Neural progenitor cell (in vitro differentiated cells): ENCODE results near the gene NBAS. TPM values are rescaled to one million over a fixed set of nuclear protein-coding genes. Genes with fewer than 3 reads are reported as not detected.

Experiments used
- DNase-seq: peaks from one replicate; pipeline ENCODE4 v3.0.0-alpha.2; 2016; ENCODE audit warnings: low spot score
- H2AFZ ChIP-seq: fragments of 200-600 bp; sonication (generic); replicated peaks from 2 replicates; pipeline ENCODE4 v1.6.1; 2016; ENCODE audit warnings: antibody characterized with exemption
- H3F3A ChIP-seq: fragments of 200-600 bp; sonication (generic); 2 replicates; pipeline ENCODE4 v1.6.1; 2016; ENCODE audit warnings: antibody characterized with exemption, low read depth
- H3K27ac ChIP-seq: fragments of 200-600 bp; sonication (generic); 2 replicates; pipeline ENCODE4 v1.5.1; 2016; ENCODE audit warnings: mild to moderate bottlenecking
- H3K27me3 ChIP-seq: fragments of 200-600 bp; sonication (generic); 2 replicates; pipeline ENCODE4 v1.6.1; 2016; ENCODE audit warnings: mild to moderate bottlenecking, moderate library complexity
- H3K36me3 ChIP-seq: fragments of 200-600 bp; sonication (generic); 2 replicates; pipeline ENCODE4 v1.5.1; 2016
- H3K4me1 ChIP-seq: fragments of 200-600 bp; sonication (generic); 2 replicates; pipeline ENCODE4 v1.6.1; 2016; ENCODE audit warnings: mixed run types
- H3K4me2 ChIP-seq: fragments of 200-600 bp; sonication (generic); 2 replicates; pipeline ENCODE4 v1.6.1; 2016
- H3K4me3 ChIP-seq: fragments of 200-600 bp; sonication (generic); 2 replicates; pipeline ENCODE4 v1.5.1; 2016
- H3K79me2 ChIP-seq: fragments of 200-600 bp; sonication (generic); 2 replicates; pipeline ENCODE4 v1.6.1; 2016; ENCODE audit warnings: low read depth
- H3K9ac ChIP-seq: fragments of 200-600 bp; sonication (generic); 2 replicates; pipeline ENCODE4 v1.6.1; 2016
- H3K9me3 ChIP-seq: fragments of 200-600 bp; sonication (generic); 2 replicates; pipeline ENCODE4 v1.5.1; 2016; ENCODE audit warnings: low read depth
- H4K20me1 ChIP-seq: fragments of 200-600 bp; sonication (generic); 2 replicates; pipeline ENCODE4 v1.6.1; 2016; ENCODE audit warnings: low read depth
- H3K27ac Mint-ChIP-seq: 3 replicates; pipeline ENCODE4 v1.8.0; 2021; ENCODE audit warnings: mixed read lengths
- H3K27me3 Mint-ChIP-seq: 2 replicates; pipeline ENCODE4 v1.8.0; 2022; ENCODE audit warnings: low read depth, mild to moderate bottlenecking, inconsistent platforms, moderate library complexity, mixed read lengths; ENCODE audit not compliant: insufficient read depth
- H3K36me3 Mint-ChIP-seq: 3 replicates; pipeline ENCODE4 v1.8.0; 2021; ENCODE audit warnings: mixed read lengths
- H3K4me1 Mint-ChIP-seq: 3 replicates; pipeline ENCODE4 v1.8.0; 2021; ENCODE audit warnings: mixed read lengths
- H3K4me3 Mint-ChIP-seq: 3 replicates; pipeline ENCODE4 v1.8.0; 2021; ENCODE audit warnings: mild to moderate bottlenecking, moderate library complexity, mixed read lengths
- H3K9me3 Mint-ChIP-seq: 3 replicates; pipeline ENCODE4 v1.8.0; 2020; ENCODE audit warnings: mixed read lengths
- CTCF ChIP-seq: fragments of 200-600 bp; sonication (generic); IDR thresholded peaks from 2 replicates; pipeline ENCODE4 v1.5.1; 2017; ENCODE audit warnings: antibody characterized with exemption, mild to moderate bottlenecking
- EZH2 ChIP-seq: fragments of 200-600 bp; sonication (generic); IDR thresholded peaks from 2 replicates; pipeline ENCODE4 v1.6.1; 2017; ENCODE audit warnings: antibody characterized with exemption, mild to moderate bottlenecking, moderate library complexity
- EZH2phosphoT487 ChIP-seq: fragments of 200-600 bp; sonication (generic); IDR thresholded peaks from 2 replicates; pipeline ENCODE4 v1.6.1; 2017; ENCODE audit warnings: antibody characterized with exemption
- total RNA-seq: library from RNA; depleted of rRNA; stranded (reverse); fragments of >200 nt; gene quantifications from 2 replicates; pipeline ENCODE4 v1.2.3, GENCODE V29; 2015; ENCODE audit warnings: low replicate concordance

NBAS gene
- total RNA-seq, 1 donor from 2014 or later = 58.0 TPM

GRCh38 chr2:15391751-15392150 is 169.4 kb downstream of the NBAS start:
- Histone ChIP-seq H3K79me2 (no peaks in the 10 kb centered on the region), H3K9me3 (no peaks in the 10 kb centered on the region), H3K36me3 (peaks cover 6% of the 10 kb centered on the region), H3K27me3 (no peaks in the 10 kb centered on the region), H3K4me3 (no peak overlapping the region), H3K27ac (no peak overlapping the region), H4K20me1 (no peaks in the 10 kb centered on the region), H3K9ac (no peak overlapping the region), H3K4me2 (no peak overlapping the region), H3F3A (no peaks in the 10 kb centered on the region), H2AFZ (no peak overlapping the region), H3K4me1 (no peaks in the 10 kb centered on the region)
- H3K36me3 Mint-ChIP-seq = peaks cover 17% of the 10 kb centered on the region
- no peak for DNase-seq
- no peaks in the 10 kb centered on the region for H3K4me1 Mint-ChIP-seq
- H3K9me3 Mint-ChIP-seq = peaks cover 3% of the 10 kb centered on the region
- no peaks in the 10 kb centered on the region for H3K27me3 Mint-ChIP-seq
- H3K4me3 Mint-ChIP-seq = no peak overlapping the region
- TF ChIP-seq EZH2 (no peak), CTCF (no peak), EZH2phosphoT487 (no peak)
- H3K27ac Mint-ChIP-seq = no peak overlapping the region

- no peak overlapping the region for H3K27ac Mint-ChIP-seq
Observed at GRCh38 chr2:15389895-15390294, 171.2 kb downstream of the NBAS start.

GRCh38 chr2:15389326-15389700 is 171.8 kb downstream of the NBAS start:
- Histone ChIP-seq H3K4me3 (no peak overlapping the region), H2AFZ (no peak overlapping the region), H3K9me3 (no peaks in the 10 kb centered on the region), H3F3A (no peaks in the 10 kb centered on the region), H3K27ac (no peak overlapping the region), H3K4me2 (no peak overlapping the region), H3K4me1 (no peaks in the 10 kb centered on the region), H3K27me3 (no peaks in the 10 kb centered on the region), H4K20me1 (no peaks in the 10 kb centered on the region), H3K79me2 (no peaks in the 10 kb centered on the region), H3K36me3 (peaks cover 3% of the 10 kb centered on the region), H3K9ac (no peak overlapping the region)
- Mint-ChIP-seq H3K4me3 (no peak overlapping the region), H3K4me1 (no peaks in the 10 kb centered on the region), H3K27me3 (no peaks in the 10 kb centered on the region), H3K36me3 (peaks cover 15% of the 10 kb centered on the region), H3K9me3 (peaks cover 3% of the 10 kb centered on the region), H3K27ac (no peak overlapping the region)
- TF ChIP-seq CTCF (no peak), EZH2phosphoT487 (no peak), EZH2 (no peak)
- no peak for DNase-seq

More at GRCh38 chr2:15389895-15390294, 171.2 kb downstream of the NBAS start:
- Histone ChIP-seq H3K27me3 (no peaks in the 10 kb centered on the region), H3K4me2 (no peak overlapping the region), H3K9ac (no peak overlapping the region), H2AFZ (no peak overlapping the region), H3K36me3 (peaks cover 3% of the 10 kb centered on the region), H3K4me3 (no peak overlapping the region), H3K4me1 (no peaks in the 10 kb centered on the region), H3K27ac (no peak overlapping the region), H3F3A (no peaks in the 10 kb centered on the region), H3K79me2 (no peaks in the 10 kb centered on the region), H4K20me1 (no peaks in the 10 kb centered on the region), H3K9me3 (no peaks in the 10 kb centered on the region)
- no peak overlapping the region for H3K4me3 Mint-ChIP-seq
- no peaks in the 10 kb centered on the region for H3K27me3 Mint-ChIP-seq
- TF ChIP-seq EZH2phosphoT487 (no peak), EZH2 (no peak), CTCF (no peak)
- H3K36me3 Mint-ChIP-seq = peaks cover 15% of the 10 kb centered on the region
- H3K4me1 Mint-ChIP-seq = no peaks in the 10 kb centered on the region
- H3K9me3 Mint-ChIP-seq = peaks cover 3% of the 10 kb centered on the region
- DNase-seq = no peak
